Gastrocnemius medialis (tissue), 4 donors: ENCODE measurements around the gene SLC66A2. TPM values are rescaled to one million over a fixed set of nuclear protein-coding genes. Genes with fewer than 3 reads are reported as not detected.

ENCODE experiments used
- ATAC-seq, 2 donors: fragments of 150-250 bp; one replicate each; pipeline ENCODE4 v1.9.1; 2016
- DNase-seq, 2 donors: peaks; one replicate each; pipeline ENCODE4 v3.0.0-alpha.2; 2019
- H3K27ac ChIP-seq, 4 donors: fragments of 200-600 bp; sonication (generic); 1 replicate in 1 of 4; 2 replicates in 3 of 4; pipeline ENCODE4 v1.5.1; 2016 to 2018; ENCODE audit warnings: mild to moderate bottlenecking in 2 of 4, moderate library complexity in 1 of 4
- H3K27me3 ChIP-seq, 3 donors: fragments of 200-600 bp; sonication (generic) in 2 of 3; 1 replicate in 1 of 3; 2 replicates in 2 of 3; pipeline versions ENCODE4 v1.5.1 to v1.6.0; 2016 to 2019; ENCODE audit warnings: mild to moderate bottlenecking in 1 of 3, moderate library complexity in 1 of 3
- H3K36me3 ChIP-seq, 2 donors: fragments of 200-600 bp; sonication (generic) in 1 of 2; one replicate each; pipeline ENCODE4 v1.5.1; 2017 to 2018
- H3K4me1 ChIP-seq, 2 donors: fragments of 200-600 bp; sonication (generic) in 1 of 2; one replicate each; pipeline ENCODE4 v1.5.1; 2016 to 2017; ENCODE audit warnings: mild to moderate bottlenecking in 2 of 2
- H3K4me3 ChIP-seq, 4 donors: fragments of 200-600 bp; sonication (generic) in 3 of 4; 1 replicate in 1 of 4; 2 replicates in 3 of 4; pipeline ENCODE4 v1.5.1; 2016 to 2019; ENCODE audit warnings: mild to moderate bottlenecking in 2 of 4
- H3K9me3 ChIP-seq, 3 donors: fragments of 200-600 bp; sonication (generic) in 2 of 3; 1 replicate in 1 of 3; 2 replicates in 2 of 3; pipeline ENCODE4 v1.5.1; 2016 to 2019
- POLR2A ChIP-seq, 2 donors: fragments of 450-650 bp; IDR thresholded peaks; one replicate each; pipeline ENCODE4 v1.6.1; 2017; ENCODE audit warnings: antibody characterized with exemption in 2 of 2, mild to moderate bottlenecking in 2 of 2, moderate library complexity in 2 of 2
- in situ Hi-C, 4 donors: fragments of 200-750 bp; cut with MboI; loops; one replicate each; pipeline versions ENCODE4 v1.15.0 to v1.8.0; 2017; ENCODE audit warnings: low sequenced_read_pairs in 4 of 4
- intact Hi-C: fragments of 100-400 bp; cut with DNase I; formaldehyde crosslinking; loops from one replicate; pipeline ENCODE4 v1.15.1; 2023; ENCODE audit warnings: low total_unique reads
- total RNA-seq, 4 donors: library from RNA; depleted of rRNA; stranded (reverse); fragments of >200 nt; gene quantifications; one replicate each; pipeline versions ENCODE4 v1.1.0 to v1.2.3, GENCODE V29; 2016
- TF ChIP-seq, protein P1 (sequence below), 5 experiments: fragments of 450-650 bp in 3 of 5; fragments of 200-600 bp in 2 of 5; sonication (generic) in 2 of 5; IDR thresholded peaks in 4 of 5; conservative IDR thresholded peaks in 1 of 5; 1 replicate in 4 of 5; 2 replicates in 1 of 5; pipeline ENCODE4 v1.5.1; 2016 to 2019; ENCODE audit warnings: antibody characterized with exemption in 5 of 5, mild to moderate bottlenecking in 3 of 5, moderate library complexity in 3 of 5

The SLC66A2 gene
- total RNA-seq, 4 donors from 2014 or later, result 43.3 to 121 (median 107) TPM

DNA sequence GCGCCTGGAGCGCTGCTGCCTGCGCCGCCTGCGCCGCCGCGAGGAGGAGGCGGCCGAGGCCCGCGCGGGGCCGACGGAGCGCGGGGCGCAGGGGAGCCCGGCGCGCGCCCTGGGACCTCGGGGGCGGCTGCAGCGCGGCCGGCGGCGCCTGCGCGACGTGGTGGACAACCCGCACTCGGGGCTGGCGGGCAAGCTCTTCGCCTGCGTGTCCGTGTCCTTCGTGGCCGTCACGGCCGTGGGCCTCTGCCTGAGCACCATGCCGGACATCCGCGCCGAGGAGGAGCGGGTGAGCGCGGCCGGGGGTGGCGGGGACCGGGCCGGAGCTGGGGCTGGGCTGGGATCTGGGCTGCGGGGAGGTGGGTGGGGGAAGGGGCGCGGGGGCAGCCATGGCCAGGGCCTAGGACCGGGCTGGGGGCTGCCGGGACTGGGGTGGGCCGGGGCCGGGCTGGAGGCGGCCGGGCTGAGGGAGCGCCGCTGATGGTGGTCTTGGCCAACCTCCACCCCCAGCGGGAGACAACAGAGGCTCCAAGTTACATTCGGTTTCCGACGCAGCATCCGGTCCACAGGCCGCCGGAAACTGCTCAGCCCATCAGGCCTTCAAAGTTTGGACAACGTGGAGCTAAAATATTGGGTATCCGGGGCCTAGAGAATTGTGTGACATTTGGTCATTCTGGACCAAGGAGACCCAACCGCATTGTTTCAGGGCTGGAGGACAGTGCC, 87.3 kb downstream of the SLC66A2 start:
- ATAC-seq (no peak), DNase-seq (no peak)
- Histone ChIP-seq H3K36me3 (no peaks in the 10 kb centered on the region), H3K4me1 (no peaks in the 10 kb centered on the region), H3K27me3 (peaks cover 0 to 5% (median 2%) of the 10 kb centered on the region in 3 donors), H3K9me3 (no peaks in the 10 kb centered on the region), H3K27ac (no peak overlapping the region), H3K4me3 (no peak overlapping the region)
- no peak for TF ChIP-seq POLR2A (IDR thresholded peaks at IDR 0.05)
- TF ChIP-seq, protein P1, sequence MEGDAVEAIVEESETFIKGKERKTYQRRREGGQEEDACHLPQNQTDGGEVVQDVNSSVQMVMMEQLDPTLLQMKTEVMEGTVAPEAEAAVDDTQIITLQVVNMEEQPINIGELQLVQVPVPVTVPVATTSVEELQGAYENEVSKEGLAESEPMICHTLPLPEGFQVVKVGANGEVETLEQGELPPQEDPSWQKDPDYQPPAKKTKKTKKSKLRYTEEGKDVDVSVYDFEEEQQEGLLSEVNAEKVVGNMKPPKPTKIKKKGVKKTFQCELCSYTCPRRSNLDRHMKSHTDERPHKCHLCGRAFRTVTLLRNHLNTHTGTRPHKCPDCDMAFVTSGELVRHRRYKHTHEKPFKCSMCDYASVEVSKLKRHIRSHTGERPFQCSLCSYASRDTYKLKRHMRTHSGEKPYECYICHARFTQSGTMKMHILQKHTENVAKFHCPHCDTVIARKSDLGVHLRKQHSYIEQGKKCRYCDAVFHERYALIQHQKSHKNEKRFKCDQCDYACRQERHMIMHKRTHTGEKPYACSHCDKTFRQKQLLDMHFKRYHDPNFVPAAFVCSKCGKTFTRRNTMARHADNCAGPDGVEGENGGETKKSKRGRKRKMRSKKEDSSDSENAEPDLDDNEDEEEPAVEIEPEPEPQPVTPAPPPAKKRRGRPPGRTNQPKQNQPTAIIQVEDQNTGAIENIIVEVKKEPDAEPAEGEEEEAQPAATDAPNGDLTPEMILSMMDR (IDR thresholded peaks at IDR 0.05 in 4 of 5, conservative IDR thresholded peaks at IDR 0.05 in 1 of 5), result no peak
- in situ Hi-C loops, result no loop called here
- intact Hi-C loops, result no loop called here

DNA sequence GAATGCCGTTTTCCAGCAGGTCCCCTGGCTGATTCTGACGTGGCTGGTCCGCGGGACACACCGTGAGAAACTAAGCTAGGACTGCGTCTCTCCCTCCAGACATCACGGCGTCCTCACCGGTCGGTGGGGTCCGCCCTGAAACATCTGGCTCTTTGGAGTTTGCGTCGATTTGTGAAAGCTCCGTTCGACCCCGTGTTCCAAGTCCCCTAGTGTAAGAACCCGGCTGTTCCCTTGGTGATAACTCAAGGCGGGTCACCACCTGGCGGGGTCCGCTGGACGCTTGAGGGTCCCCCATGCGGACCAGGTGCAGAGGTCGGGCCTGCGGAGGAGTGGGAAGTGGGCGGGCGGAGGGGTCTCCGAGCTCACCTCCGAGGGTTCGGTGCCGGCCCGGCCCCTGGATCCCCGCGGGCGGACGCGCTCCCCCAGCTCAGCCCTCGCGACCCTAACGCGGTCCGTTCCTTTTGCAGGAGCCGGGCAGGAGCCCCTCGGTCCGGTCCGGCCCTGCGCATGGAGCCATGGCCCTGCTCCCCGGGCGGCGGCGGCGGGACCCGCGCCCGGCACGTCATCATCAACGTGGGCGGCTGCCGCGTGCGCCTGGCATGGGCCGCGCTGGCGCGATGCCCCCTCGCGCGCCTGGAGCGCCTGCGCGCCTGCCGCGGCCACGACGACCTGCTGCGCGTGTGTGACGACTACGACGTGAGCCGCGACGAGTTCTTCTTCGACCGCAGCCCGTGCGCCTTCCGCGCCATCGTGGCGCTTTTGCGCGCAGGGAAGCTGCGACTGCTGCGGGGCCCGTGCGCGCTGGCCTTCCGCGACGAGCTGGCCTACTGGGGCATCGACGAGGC, 88.1 kb downstream of the SLC66A2 start:
- intact Hi-C loops, result no loop called here
- H3K36me3 ChIP-seq, result no peaks in the 10 kb centered on the region
- no peaks in the 10 kb centered on the region for H3K9me3 ChIP-seq
- H3K27ac ChIP-seq, result no peak overlapping the region
- no peaks in the 10 kb centered on the region for H3K4me1 ChIP-seq
- ATAC-seq (no peak), DNase-seq (no peak)
- peaks cover 0 to 11% (median 6%) of the 10 kb centered on the region in 3 donors for H3K27me3 ChIP-seq
- TF ChIP-seq, protein P1 (IDR thresholded peaks at IDR 0.05 in 4 of 5, conservative IDR thresholded peaks at IDR 0.05 in 1 of 5), result no peak
- no peak for TF ChIP-seq POLR2A (IDR thresholded peaks at IDR 0.05)
- in situ Hi-C loops, result no loop called here
- H3K4me3 ChIP-seq, result no peak overlapping the region

DNA sequence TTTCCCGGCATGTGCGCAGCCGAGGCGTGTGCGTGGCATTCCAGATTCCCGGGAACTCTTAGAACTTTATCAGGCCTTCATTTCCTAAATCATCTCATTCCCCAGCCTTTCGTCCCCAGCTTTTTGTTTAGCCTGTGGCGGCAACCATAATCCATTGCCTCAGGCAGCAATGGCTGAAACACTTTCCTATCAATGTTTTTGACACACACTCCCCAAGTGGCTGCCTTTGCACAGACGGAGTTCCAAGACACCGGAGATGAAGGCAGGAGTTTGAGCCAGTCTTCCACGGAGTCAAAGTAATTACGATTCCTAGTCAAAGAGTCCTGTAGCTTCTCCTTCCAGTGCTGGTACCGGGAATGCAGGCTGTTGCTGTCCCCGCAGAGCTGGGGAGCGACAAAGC, 88.9 kb downstream of the SLC66A2 start:
- Histone ChIP-seq H3K27ac (no peak overlapping the region), H3K4me1 (no peaks in the 10 kb centered on the region), H3K9me3 (no peaks in the 10 kb centered on the region), H3K4me3 (no peak overlapping the region), H3K27me3 (peaks cover 0 to 18% (median 6%) of the 10 kb centered on the region in 3 donors), H3K36me3 (no peaks in the 10 kb centered on the region)
- in situ Hi-C loops, result no loop called here
- intact Hi-C loops, result no loop called here
- DNase-seq (no peak), ATAC-seq (no peak)
- TF ChIP-seq, protein P1 (IDR thresholded peaks at IDR 0.05 in 4 of 5, conservative IDR thresholded peaks at IDR 0.05 in 1 of 5), result no peak
- no peak for TF ChIP-seq POLR2A (IDR thresholded peaks at IDR 0.05)

DNA sequence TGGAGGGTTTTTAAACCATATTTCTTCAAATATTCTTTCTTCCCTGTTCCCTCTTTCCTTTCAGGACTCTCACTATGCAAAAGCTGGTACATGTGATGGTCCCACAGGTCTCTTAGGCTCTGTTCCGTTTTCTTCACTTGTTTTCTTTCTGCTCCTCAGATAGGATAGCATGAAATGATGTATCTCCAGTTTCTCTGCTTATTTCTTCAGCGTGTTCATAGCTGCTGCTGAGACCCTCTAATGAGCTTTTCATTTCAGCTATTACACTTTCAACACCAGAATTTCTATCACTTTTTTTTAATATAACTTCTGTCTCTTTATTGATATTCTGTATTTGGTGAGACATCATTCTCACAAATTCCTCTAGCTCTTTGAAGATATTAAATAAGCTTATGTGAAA, 89.8 kb downstream of the SLC66A2 start:
- Histone ChIP-seq H3K27me3 (peaks cover under 1 to 19% (median 6%) of the 10 kb centered on the region in 3 donors), H3K36me3 (no peaks in the 10 kb centered on the region), H3K4me1 (peaks cover 0 to 1% of the 10 kb centered on the region in 2 donors), H3K4me3 (no peak overlapping the region), H3K9me3 (no peaks in the 10 kb centered on the region), H3K27ac (no peak overlapping the region)
- intact Hi-C loops, result no loop called here
- no peak for ATAC-seq
- DNase-seq, result no peak
- TF ChIP-seq, protein P1 (IDR thresholded peaks at IDR 0.05 in 4 of 5, conservative IDR thresholded peaks at IDR 0.05 in 1 of 5), result no peak
- TF ChIP-seq POLR2A (IDR thresholded peaks at IDR 0.05), result no peak
- in situ Hi-C loops, result no loop called here
